ENCODE results near the gene SLC6A19.

SLC6A19 gene

GRCh38 chr5:1211701-1212100 lies 10.3 kb downstream of the SLC6A19 start:
- no peak for DNase-seq

GRCh38 chr5:1212271-1212670 lies 10.9 kb downstream of the SLC6A19 start:
- no peak for DNase-seq

- DNase-seq, result no peak
Measured at GRCh38 chr5:1212881-1213280, 11.5 kb downstream of the SLC6A19 start.

GRCh38 chr5:1213508-1214162 lies 12.2 kb downstream of the SLC6A19 start:
- no peak for DNase-seq

- DNase-seq, result no peak
Measured at GRCh38 chr5:1214163-1214935, 13.0 kb downstream of the SLC6A19 start.

GRCh38 chr5:1214936-1215220 lies 13.5 kb downstream of the SLC6A19 start:
- DNase-seq, result no peak

- DNase-seq, result no peak
Measured at GRCh38 chr5:1215320-1216096, 14.1 kb downstream of the SLC6A19 start.

- DNase-seq, result no peak
Measured at GRCh38 chr5:1216211-1216917, 15.0 kb downstream of the SLC6A19 start.

- no peak for DNase-seq
Measured at GRCh38 chr5:1216918-1217295, 15.5 kb downstream of the SLC6A19 start.

GRCh38 chr5:1217596-1218206 lies 16.3 kb downstream of the SLC6A19 start:
- DNase-seq, result no peak

- DNase-seq, result no peak
Measured at GRCh38 chr5:1218351-1219080, 17.1 kb downstream of the SLC6A19 start.

GRCh38 chr5:1219098-1219767 lies 17.8 kb downstream of the SLC6A19 start:
- no peak for DNase-seq

- no peak for DNase-seq
Measured at GRCh38 chr5:1219768-1220100, 18.3 kb downstream of the SLC6A19 start.

GRCh38 chr5:1220351-1220750 lies 19.0 kb downstream of the SLC6A19 start:
- no peak for DNase-seq

- peak; percentile 83 to 92 for DNase-seq
Measured at GRCh38 chr5:1220831-1221230, 19.4 kb downstream of the SLC6A19 start.

GRCh38 chr5:1221721-1222120 lies 20.3 kb downstream of the SLC6A19 start:
- DNase-seq, result no peak

- DNase-seq, result no peak
Measured at GRCh38 chr5:1222147-1222546, 20.8 kb downstream of the SLC6A19 start.

GRCh38 chr5:1222621-1223277 lies 21.4 kb downstream of the SLC6A19 start:
- DNase-seq, result no peak

GRCh38 chr5:1223278-1223670 lies 21.9 kb downstream of the SLC6A19 start:
- DNase-seq, result no peak

- no peak for DNase-seq
Measured at GRCh38 chr5:1224631-1225030, 23.2 kb downstream of the SLC6A19 start.

GRCh38 chr5:1225081-1225480 lies 23.7 kb downstream of the SLC6A19 start, which contains the start of gene SLC6A18:
SLC6A18 (plus strand) TSS chr5:1225381; CDS start chr5:1225478, 97 bp downstream.
- no peak for DNase-seq
